H1 (cell line): ENCODE measurements around the gene ZNF366. TPM values are rescaled to one million over a fixed set of nuclear protein-coding genes. Genes with fewer than 3 reads are reported as not detected.

Source experiments
- CBX8 ChIP-seq: fragments of 300-800, 300-1000 bp; sonication (generic); IDR thresholded peaks from 2 replicates; pipeline ENCODE4 v1.7.1; 2016; ENCODE audit warnings: low read depth, low read length, borderline replicate concordance
- CHD7 ChIP-seq: fragments of 300-600 bp; sonication (generic); IDR thresholded peaks from 2 replicates; pipeline ENCODE4 v1.7.1; 2012; ENCODE audit warnings: low read length, moderate library complexity, mild to moderate bottlenecking, inconsistent platforms; ENCODE audit not compliant: insufficient replicate concordance
- polyA plus RNA-seq, 7 experiments: library from polyadenylated mRNA; depleted of rRNA in 3 of 7; stranded (reverse) in 5 of 7; unstranded in 2 of 7; fragments of >200 nt in 5 of 7; fragments of 200-250 nt in 2 of 7; gene quantifications; 1 replicate in 5 of 7; 2 replicates in 1 of 7; 4 replicates in 1 of 7; pipeline versions ENCODE4 v1.2.1 to v1.2.3, GENCODE V29; 2011 to 2013; ENCODE audit warnings: missing spikeins in 2 of 7, mixed read lengths in 2 of 7
- total RNA-seq: library from RNA; stranded (reverse); fragmentation: NEBNext Ultra II Directional; extraction: Animal tissue kit (Norgen Biotek cat#: 25700); gene quantifications from 2 replicates; pipeline ENCODE4 v1.2.1, GENCODE V29; 2021

The ZNF366 gene
- total and polyA plus RNA-seq, 2 of the 8 experiments (the other 6 are each of a cell fraction or from before 2014, with no cell fraction given), result not detected

DNA sequence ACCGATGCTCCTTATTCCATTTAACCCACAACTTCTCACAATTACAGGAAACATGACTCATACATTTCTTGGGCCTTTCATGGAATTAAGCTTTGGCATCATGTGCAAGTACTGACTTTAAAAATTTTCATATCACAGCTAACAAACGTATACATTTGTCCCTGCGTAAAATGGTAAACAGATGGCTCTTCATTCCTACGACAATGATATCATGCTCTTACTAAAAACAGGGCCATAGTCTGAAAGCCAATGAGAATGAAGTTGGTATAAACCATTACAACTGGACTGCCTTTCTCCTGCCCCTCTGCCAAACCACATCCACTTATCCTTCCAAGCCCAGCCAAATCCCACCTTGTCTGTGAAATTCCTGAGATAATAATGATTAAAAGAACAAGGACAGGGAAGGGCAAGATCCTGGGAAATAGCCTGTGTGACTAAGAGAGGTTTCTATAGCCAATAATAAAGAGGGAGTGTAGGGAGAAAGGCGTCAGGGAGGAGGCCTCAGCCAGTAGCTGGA, 44.9 kb upstream of the ZNF366 start (continued):
- no peak for TF ChIP-seq CHD7
- no peak for TF ChIP-seq CBX8
